Psoas muscle (tissue), 8 donors: ENCODE results near the gene ADGRD1. TPM values are rescaled to one million over a fixed set of nuclear protein-coding genes. Genes with fewer than 3 reads are reported as not detected.

ENCODE experiments used
- ATAC-seq, 4 donors: fragments of 200-7000 bp; cut with Tn5 transposase; one replicate each; pipeline ENCODE4 v1.9.1; 2020; ENCODE audit warnings: moderate library complexity in 3 of 4, mild to moderate bottlenecking in 2 of 4
- DNase-seq, 2 donors: peaks; one replicate each; pipeline ENCODE4 v3.0.0-alpha.2; 2020
- H3K27ac ChIP-seq: fragments of 200-600 bp; one replicate; pipeline ENCODE4 v1.8.0; 2022
- H3K27me3 ChIP-seq, 3 donors: fragments of 200-600 bp in 1 of 3; one replicate each; pipeline versions ENCODE4 v1.6.1 to v1.8.0; 2013 to 2022; ENCODE audit warnings: low read length in 2 of 3, mild to moderate bottlenecking in 2 of 3, moderate library complexity in 1 of 3; ENCODE audit not compliant: insufficient read depth in 3 of 3
- H3K36me3 ChIP-seq, 2 donors: fragments of 200-600 bp in 1 of 2; one replicate each; pipeline versions ENCODE4 v1.6.1 to v1.8.0; 2013 to 2022; ENCODE audit warnings: low read depth in 1 of 2, mild to moderate bottlenecking in 1 of 2, moderate library complexity in 1 of 2; ENCODE audit not compliant: insufficient read depth in 1 of 2
- H3K4me1 ChIP-seq: fragments of 200-600 bp; one replicate; pipeline ENCODE4 v1.8.0; 2022
- H3K4me3 ChIP-seq: fragments of 200-600 bp; one replicate; pipeline ENCODE4 v1.8.0; 2022; ENCODE audit warnings: mild to moderate bottlenecking
- H3K9me3 ChIP-seq: fragments of 200-600 bp; one replicate; pipeline ENCODE4 v1.8.0; 2022
- WGBS, 3 donors: extraction: QIAGEN DNeasy Blood & Tissue Kit; methylation state at CpG; one replicate each; pipeline versions ENCODE4 v1.1.6 to v1.1.7; 2013; 5-methylcytosine and 5-hydroxymethylcytosine counted together
- intact Hi-C, 2 donors: fragments of 100-400 bp; cut with DNase I; formaldehyde crosslinking; loops; one replicate each; pipeline versions ENCODE4 v1.11.0 to v1.14.2; 2022
- polyA plus RNA-seq, 3 donors: library from polyadenylated mRNA; stranded (reverse); fragments of 200-250 nt; gene quantifications; one replicate each; pipeline ENCODE4 v1.2.3, GENCODE V29; 2013
- total RNA-seq, 4 donors: library from RNA; stranded (reverse); fragmentation: NEBNext Ultra II Directional in 2 of 4; extraction: Animal tissue kit (Norgen Biotek cat#: 25700) in 2 of 4; gene quantifications; one replicate each; pipeline versions ENCODE4 v1.2.1 to v1.2.4, GENCODE V29; 2021 to 2023
- TF ChIP-seq, protein P1 (sequence below): fragments of 200-600 bp; IDR thresholded peaks from one replicate; pipeline ENCODE4 v1.8.0; 2022; ENCODE audit warnings: antibody characterized with exemption
- donor health status: healthy with polysubstance abuse.
- donor health status: DM: no; HTN: no; CAD: no; lungs with moderate emphysema.
- donor health status: Bipolar disorder and iron deficiency.
- donor health status: healthy.
- donor health status: DM: yes; HTN: yes; CAD: no.
- donor health status: DM: no; HTN: no; CAD: no.
- donor health status: DM: no; HTN: no; CAD: no.
- donor health status: DM: yes; HTN: yes; CAD: no.

Gene ADGRD1
- total and polyA plus RNA-seq, 7 donors = 2.1 to 11.6 (median 3.6) TPM

GRCh38 chr12:131040491-131040890 is 86.8 kb downstream of the ADGRD1 start:
- Histone ChIP-seq H3K27me3 (peaks cover 0 to 6% (median 0%) of the 10 kb centered on the region in 3 donors), H3K27ac (no peak overlapping the region), H3K4me3 (no peak overlapping the region), H3K36me3 (no peaks in the 10 kb centered on the region), H3K4me1 (no peaks in the 10 kb centered on the region), H3K9me3 (no peaks in the 10 kb centered on the region)
- intact Hi-C loops = no loop called here
- TF ChIP-seq, protein P1, sequence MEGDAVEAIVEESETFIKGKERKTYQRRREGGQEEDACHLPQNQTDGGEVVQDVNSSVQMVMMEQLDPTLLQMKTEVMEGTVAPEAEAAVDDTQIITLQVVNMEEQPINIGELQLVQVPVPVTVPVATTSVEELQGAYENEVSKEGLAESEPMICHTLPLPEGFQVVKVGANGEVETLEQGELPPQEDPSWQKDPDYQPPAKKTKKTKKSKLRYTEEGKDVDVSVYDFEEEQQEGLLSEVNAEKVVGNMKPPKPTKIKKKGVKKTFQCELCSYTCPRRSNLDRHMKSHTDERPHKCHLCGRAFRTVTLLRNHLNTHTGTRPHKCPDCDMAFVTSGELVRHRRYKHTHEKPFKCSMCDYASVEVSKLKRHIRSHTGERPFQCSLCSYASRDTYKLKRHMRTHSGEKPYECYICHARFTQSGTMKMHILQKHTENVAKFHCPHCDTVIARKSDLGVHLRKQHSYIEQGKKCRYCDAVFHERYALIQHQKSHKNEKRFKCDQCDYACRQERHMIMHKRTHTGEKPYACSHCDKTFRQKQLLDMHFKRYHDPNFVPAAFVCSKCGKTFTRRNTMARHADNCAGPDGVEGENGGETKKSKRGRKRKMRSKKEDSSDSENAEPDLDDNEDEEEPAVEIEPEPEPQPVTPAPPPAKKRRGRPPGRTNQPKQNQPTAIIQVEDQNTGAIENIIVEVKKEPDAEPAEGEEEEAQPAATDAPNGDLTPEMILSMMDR = no peak
- DNase-seq (peak in 1 of 2 donors; percentile 15), ATAC-seq (no peak)
- 82 to 88% (median 87%) methylated on average over 11 of the region's 11 CpGs for WGBS, 3 donors

DNA sequence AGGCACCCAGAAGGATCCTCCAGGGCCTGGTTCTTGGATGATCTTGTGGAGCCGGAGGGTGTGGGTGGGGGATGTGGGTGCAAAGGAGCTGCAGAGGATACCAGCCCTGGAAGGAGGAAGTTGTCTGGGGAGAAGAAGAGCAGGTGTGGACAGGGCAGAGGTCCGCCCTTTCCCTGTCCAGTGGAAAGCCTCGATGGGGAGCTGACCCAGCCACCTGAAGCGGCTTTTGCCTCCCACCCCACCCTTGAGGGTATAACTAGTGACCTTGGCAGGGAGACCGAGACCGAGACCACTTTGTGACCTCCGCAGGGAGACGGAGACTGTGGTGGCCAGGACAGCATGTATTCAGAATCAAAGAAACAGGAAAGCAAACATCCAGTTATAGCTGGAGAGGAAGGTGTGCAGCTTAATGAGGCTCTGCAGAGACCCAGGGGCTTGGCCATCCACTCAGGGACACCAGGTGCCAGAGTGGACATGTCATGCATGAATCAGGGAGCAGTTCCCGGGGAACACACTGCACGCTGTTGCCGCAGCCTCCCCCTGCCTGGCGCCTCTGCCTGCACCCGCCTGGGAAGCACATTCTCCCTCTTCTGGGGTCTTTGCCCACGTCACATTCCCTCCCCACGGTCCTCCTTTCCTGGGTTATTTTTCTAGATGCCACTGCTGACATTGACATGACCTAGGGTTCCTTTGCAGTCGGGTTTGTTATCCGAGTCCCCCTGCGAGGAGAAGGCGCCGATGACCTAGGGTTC is 87.7 kb downstream of the ADGRD1 start:
- intact Hi-C loops = no loop called here
- Histone ChIP-seq H3K27me3 (peaks cover 0 to 6% (median 0%) of the 10 kb centered on the region in 3 donors), H3K9me3 (no peaks in the 10 kb centered on the region), H3K36me3 (no peaks in the 10 kb centered on the region), H3K4me1 (no peaks in the 10 kb centered on the region), H3K4me3 (no peak overlapping the region), H3K27ac (no peak overlapping the region)
- peak in 1 of 2 donors; percentile 35 for DNase-seq
- TF ChIP-seq, protein P1 = no peak
- 70 to 75% (median 74%) methylated on average over 20 of the region's 20 CpGs for WGBS, 3 donors
- ATAC-seq = no peak

DNA sequence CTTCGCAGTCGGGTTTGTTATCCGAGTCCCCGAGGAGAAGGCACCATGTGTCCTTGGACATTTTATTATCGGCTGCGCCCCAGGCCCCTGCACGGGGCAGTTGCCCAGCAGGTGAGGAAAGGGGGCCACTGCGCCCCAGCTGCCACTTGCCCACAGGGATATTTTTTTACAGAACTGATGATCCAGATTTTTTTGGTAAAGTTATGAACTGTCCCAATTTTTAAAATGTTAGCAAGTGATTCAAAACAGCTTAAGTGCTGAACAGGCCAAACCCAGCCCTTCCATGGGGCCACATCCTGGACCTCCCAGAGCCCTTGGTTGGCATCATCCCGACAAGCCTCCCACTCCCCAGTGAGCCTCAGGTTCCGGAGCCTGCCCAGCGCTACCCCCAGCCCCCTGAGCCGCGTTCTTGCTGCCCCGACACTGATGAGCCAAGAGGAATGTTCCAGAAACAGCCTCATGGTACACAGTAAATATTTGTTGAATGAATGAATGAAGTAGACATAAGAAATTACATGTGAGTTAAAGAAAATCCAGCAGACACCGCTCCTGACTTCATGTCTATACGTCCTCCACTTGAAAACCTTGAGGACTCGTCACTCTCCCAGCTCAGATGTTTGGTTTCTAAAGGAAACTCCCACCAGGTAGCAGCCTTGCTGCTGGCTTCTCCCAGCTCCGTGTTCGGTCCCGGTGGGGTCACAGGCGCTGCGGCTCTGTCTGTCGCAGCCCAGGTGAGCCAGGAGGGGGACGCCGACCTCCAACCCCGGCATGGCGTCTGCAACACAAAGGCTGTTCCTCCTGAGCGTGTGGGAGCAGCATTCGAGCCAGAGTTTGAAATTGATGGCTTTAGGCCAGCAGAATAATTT is 88.5 kb downstream of the ADGRD1 start:
- TF ChIP-seq, protein P1 = no peak
- ATAC-seq (no peak), DNase-seq (peak in 1 of 2 donors; percentile 26)
- 55 to 67% (median 67%) methylated on average over 29 of the region's 29 CpGs for WGBS, 3 donors
- no peak overlapping the region for H3K4me3 ChIP-seq
- no peaks in the 10 kb centered on the region for H3K36me3 ChIP-seq
- no peak overlapping the region for H3K27ac ChIP-seq
- H3K27me3 ChIP-seq = peaks cover 0 to 6% (median 0%) of the 10 kb centered on the region in 3 donors
- H3K9me3 ChIP-seq = no peaks in the 10 kb centered on the region
- intact Hi-C loops = no loop called here
- H3K4me1 ChIP-seq = no peaks in the 10 kb centered on the region

GRCh38 chr12:131042834-131043245 is 89.1 kb downstream of the ADGRD1 start:
- ATAC-seq = no peak
- intact Hi-C loops = no loop called here
- peaks cover 0 to 6% (median 0%) of the 10 kb centered on the region in 3 donors for H3K27me3 ChIP-seq
- no peak overlapping the region for H3K4me3 ChIP-seq
- H3K36me3 ChIP-seq = no peaks in the 10 kb centered on the region
- DNase-seq = peak in 1 of 2 donors; percentile 24
- no peaks in the 10 kb centered on the region for H3K4me1 ChIP-seq
- TF ChIP-seq, protein P1 = no peak
- H3K9me3 ChIP-seq = no peaks in the 10 kb centered on the region
- no peak overlapping the region for H3K27ac ChIP-seq
- WGBS, 3 donors = 38 to 64% (median 62%) methylated on average over 14 of the region's 14 CpGs
